Fibroblast of villous mesenchyme (primary cell): ENCODE measurements around the gene PRPF40A. TPM values are rescaled to one million over a fixed set of nuclear protein-coding genes. Genes with fewer than 3 reads are reported as not detected.
A peak's percentile ranks its signal among the peaks of the same experiment; 100 is the strongest.

Experiments
- DNase-seq: peaks from one replicate; pipeline ENCODE4 v3.0.0-alpha.2; 2010; ENCODE audit warnings: low read depth
- H3K4me3 ChIP-seq: 2 replicates; pipeline ENCODE4 v1.5.1; 2011; ENCODE audit warnings: low read depth, mild to moderate bottlenecking, low read length
- total RNA-seq: library from RNA; depleted of rRNA; stranded (reverse); fragments of >200 nt; gene quantifications from 2 replicates; pipeline ENCODE4 v1.2.3, GENCODE V29; 2012
- TF ChIP-seq, protein P1 (sequence below): IDR thresholded peaks from 2 replicates; pipeline ENCODE4 v1.5.1; 2012; ENCODE audit warnings: low read depth, mild to moderate bottlenecking, low read length; ENCODE audit not compliant: insufficient read depth

Gene PRPF40A
- total RNA-seq, 1 donor = 181 TPM

- no peak for DNase-seq
- no peak overlapping the region for H3K4me3 ChIP-seq
- TF ChIP-seq, protein P1, sequence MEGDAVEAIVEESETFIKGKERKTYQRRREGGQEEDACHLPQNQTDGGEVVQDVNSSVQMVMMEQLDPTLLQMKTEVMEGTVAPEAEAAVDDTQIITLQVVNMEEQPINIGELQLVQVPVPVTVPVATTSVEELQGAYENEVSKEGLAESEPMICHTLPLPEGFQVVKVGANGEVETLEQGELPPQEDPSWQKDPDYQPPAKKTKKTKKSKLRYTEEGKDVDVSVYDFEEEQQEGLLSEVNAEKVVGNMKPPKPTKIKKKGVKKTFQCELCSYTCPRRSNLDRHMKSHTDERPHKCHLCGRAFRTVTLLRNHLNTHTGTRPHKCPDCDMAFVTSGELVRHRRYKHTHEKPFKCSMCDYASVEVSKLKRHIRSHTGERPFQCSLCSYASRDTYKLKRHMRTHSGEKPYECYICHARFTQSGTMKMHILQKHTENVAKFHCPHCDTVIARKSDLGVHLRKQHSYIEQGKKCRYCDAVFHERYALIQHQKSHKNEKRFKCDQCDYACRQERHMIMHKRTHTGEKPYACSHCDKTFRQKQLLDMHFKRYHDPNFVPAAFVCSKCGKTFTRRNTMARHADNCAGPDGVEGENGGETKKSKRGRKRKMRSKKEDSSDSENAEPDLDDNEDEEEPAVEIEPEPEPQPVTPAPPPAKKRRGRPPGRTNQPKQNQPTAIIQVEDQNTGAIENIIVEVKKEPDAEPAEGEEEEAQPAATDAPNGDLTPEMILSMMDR = no peak
These were observed 21.5 kb downstream of the PRPF40A start for GRCh38 chr2:152695763-152696162.

- H3K4me3 ChIP-seq = peak overlapping the region; percentile 54
- peak; percentile 83 for DNase-seq
These were observed 23.1 kb downstream of the PRPF40A start for GRCh38 chr2:152694161-152694661.

DNA sequence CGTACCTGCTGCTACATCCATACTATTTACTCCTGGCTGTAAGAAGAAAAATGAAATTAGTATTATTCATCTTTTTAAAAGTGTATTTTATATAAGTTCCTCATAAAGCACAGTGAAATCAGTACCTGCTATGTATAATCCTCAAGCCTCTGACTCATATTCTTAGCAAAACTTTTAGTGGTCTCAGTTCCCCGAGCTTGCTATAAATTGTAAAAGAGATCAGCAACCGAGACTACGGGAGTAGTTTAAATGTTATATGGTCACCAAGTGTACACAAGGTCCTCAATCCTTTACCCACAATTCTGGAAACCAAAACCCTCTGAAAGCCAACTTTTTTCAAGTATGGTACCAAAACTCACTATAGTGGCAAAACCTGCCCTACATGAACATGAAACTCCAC lies 24.2 kb downstream of the PRPF40A start:
- no peak overlapping the region for H3K4me3 ChIP-seq
- TF ChIP-seq, protein P1 = no peak
- DNase-seq = no peak

More at GRCh38 chr2:152694161-152694661, 23.1 kb downstream of the PRPF40A start:
- TF ChIP-seq, protein P1 = no peak

GRCh38 chr2:152686321-152686720 lies 30.9 kb downstream of the PRPF40A start:
- TF ChIP-seq, protein P1 = no peak
- no peak for DNase-seq

GRCh38 chr2:152683400-152683799 lies 33.9 kb downstream of the PRPF40A start:
- TF ChIP-seq, protein P1 = no peak
- DNase-seq = no peak
- H3K4me3 ChIP-seq = no peak overlapping the region

More at GRCh38 chr2:152686321-152686720, 30.9 kb downstream of the PRPF40A start:
- H3K4me3 ChIP-seq = no peak overlapping the region

- no peak for DNase-seq
- TF ChIP-seq, protein P1 = no peak
These were observed 34.6 kb downstream of the PRPF40A start for GRCh38 chr2:152682663-152683062.

GRCh38 chr2:152678808-152679207 lies 38.5 kb downstream of the PRPF40A start:
- no peak overlapping the region for H3K4me3 ChIP-seq
- no peak for DNase-seq
- TF ChIP-seq, protein P1 = no peak

More at GRCh38 chr2:152682663-152683062, 34.6 kb downstream of the PRPF40A start:
- H3K4me3 ChIP-seq = no peak overlapping the region
